Neural progenitor cell (in vitro differentiated cells): ENCODE measurements around the gene ZDHHC14.

Source experiments
- EZH2phosphoT487 ChIP-seq: fragments of 200-600 bp; sonication (generic); IDR thresholded peaks from 2 replicates; pipeline ENCODE4 v1.6.1; 2017; ENCODE audit warnings: antibody characterized with exemption
- TF ChIP-seq, protein P1 (sequence below): fragments of 200-600 bp; sonication (generic); IDR thresholded peaks from 2 replicates; pipeline ENCODE4 v1.5.1; 2017; ENCODE audit warnings: antibody characterized with exemption, mild to moderate bottlenecking

DNA sequence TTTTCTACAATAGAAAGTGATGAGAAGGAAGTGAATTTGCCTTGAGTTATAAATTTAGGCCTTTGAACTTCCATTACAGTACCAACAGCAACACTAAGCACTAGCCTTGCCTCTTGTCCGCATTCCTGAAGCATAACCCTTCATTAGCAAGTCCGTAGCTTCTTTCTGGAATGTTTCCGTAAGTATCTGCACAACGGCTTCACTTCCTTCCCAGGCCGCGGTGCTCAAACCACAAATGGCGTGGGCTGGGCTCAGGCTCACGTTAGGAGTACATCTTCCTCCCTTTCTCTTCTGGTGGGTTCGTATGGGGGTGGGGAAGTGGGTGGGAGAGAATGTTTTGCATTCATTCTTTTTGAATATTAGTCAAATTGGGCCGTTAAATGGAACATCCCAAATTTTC is 248.2 kb downstream of the ZDHHC14 start:
- TF ChIP-seq, protein P1, sequence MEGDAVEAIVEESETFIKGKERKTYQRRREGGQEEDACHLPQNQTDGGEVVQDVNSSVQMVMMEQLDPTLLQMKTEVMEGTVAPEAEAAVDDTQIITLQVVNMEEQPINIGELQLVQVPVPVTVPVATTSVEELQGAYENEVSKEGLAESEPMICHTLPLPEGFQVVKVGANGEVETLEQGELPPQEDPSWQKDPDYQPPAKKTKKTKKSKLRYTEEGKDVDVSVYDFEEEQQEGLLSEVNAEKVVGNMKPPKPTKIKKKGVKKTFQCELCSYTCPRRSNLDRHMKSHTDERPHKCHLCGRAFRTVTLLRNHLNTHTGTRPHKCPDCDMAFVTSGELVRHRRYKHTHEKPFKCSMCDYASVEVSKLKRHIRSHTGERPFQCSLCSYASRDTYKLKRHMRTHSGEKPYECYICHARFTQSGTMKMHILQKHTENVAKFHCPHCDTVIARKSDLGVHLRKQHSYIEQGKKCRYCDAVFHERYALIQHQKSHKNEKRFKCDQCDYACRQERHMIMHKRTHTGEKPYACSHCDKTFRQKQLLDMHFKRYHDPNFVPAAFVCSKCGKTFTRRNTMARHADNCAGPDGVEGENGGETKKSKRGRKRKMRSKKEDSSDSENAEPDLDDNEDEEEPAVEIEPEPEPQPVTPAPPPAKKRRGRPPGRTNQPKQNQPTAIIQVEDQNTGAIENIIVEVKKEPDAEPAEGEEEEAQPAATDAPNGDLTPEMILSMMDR: no peak
- TF ChIP-seq EZH2phosphoT487: no peak
